B cell (primary cell): ENCODE data around the gene PUM2. TPM values are rescaled to one million over a fixed set of nuclear protein-coding genes. Genes with fewer than 3 reads are reported as not detected.

Source experiments
- ATAC-seq: fragments of 200-7000 bp; cut with Tn5 transposase; one replicate; pipeline ENCODE4 v1.10.0; 2021; ENCODE audit warnings: low read depth, mild to moderate bottlenecking, moderate number of reproducible peaks, moderate library complexity
- CTCF ChIA-PET: fragments of 350-600 bp; sonication (Branson Sonifier 250); formaldehyde crosslinking; loops from one replicate; lab custom pipeline; 2021; ENCODE audit warnings: antibody characterized with exemption, inconsistent platforms; lab: Charles Lee
- POLR2A ChIA-PET: fragments of 350-600 bp; sonication (Branson Sonifier 250); formaldehyde crosslinking; loops from one replicate; lab custom pipeline; 2021; ENCODE audit warnings: antibody characterized with exemption; lab: Charles Lee
- DNase-seq: peaks from one replicate; pipeline ENCODE4 v3.0.0; 2013
- H2AFZ ChIP-seq: 2 replicates; pipeline ENCODE4 v1.6.1; 2012; ENCODE audit warnings: mild to moderate bottlenecking, low read depth, low read length; ENCODE audit not compliant: insufficient read depth, poor library complexity, severe bottlenecking
- H3K27ac ChIP-seq, 2 donors: 1 replicate in 1 of 2; 2 replicates in 1 of 2; pipeline ENCODE4 v1.5.1; 2012 to 2013; ENCODE audit warnings: low read length in 2 of 2, mild to moderate bottlenecking in 2 of 2, moderate library complexity in 1 of 2
- H3K27me3 ChIP-seq, 4 experiments: fragments of 200-600 bp in 1 of 4; sonication (generic) in 1 of 4; replicated peaks in 1 of 4; 1 replicate in 2 of 4; 2 replicates in 2 of 4; pipeline versions ENCODE4 v1.6.1 to v1.7.0; 2013 to 2016; ENCODE audit warnings: low read length in 3 of 4, mild to moderate bottlenecking in 2 of 4, mixed read lengths in 1 of 4, moderate library complexity in 1 of 4; ENCODE audit not compliant: insufficient read depth in 4 of 4, control insufficient read depth in 3 of 4; ENCODE audit errors: control extremely low read depth in 1 of 4
- H3K36me3 ChIP-seq, 2 experiments: replicated peaks in 1 of 2; 1 replicate in 1 of 2; 2 replicates in 1 of 2; pipeline versions ENCODE4 v1.6.1 to v1.7.1; 2013; ENCODE audit warnings: low read length in 1 of 2; ENCODE audit not compliant: insufficient read depth in 2 of 2, control insufficient read depth in 1 of 2; ENCODE audit errors: control extremely low read depth in 1 of 2, extremely low read depth in 1 of 2
- H3K4me1 ChIP-seq, 2 donors: fragments of 200-600 bp in 1 of 2; sonication (generic) in 1 of 2; 1 replicate in 1 of 2; 2 replicates in 1 of 2; pipeline versions ENCODE4 v1.5.1 to v1.6.1; 2013 to 2017; ENCODE audit warnings: low read length in 2 of 2; ENCODE audit not compliant: control insufficient read depth in 2 of 2, insufficient read depth in 2 of 2
- H3K4me2 ChIP-seq: replicated peaks from 2 replicates; pipeline ENCODE3; 2012; ENCODE audit warnings: mild to moderate bottlenecking, low read depth, low read length; ENCODE audit not compliant: poor library complexity, severe bottlenecking
- H3K4me3 ChIP-seq, 5 experiments: fragments of 200-600 bp in 1 of 5; sonication (generic) in 1 of 5; 1 replicate in 3 of 5; 2 replicates in 2 of 5; pipeline versions ENCODE4 v1.5.1 to v1.7.0; 2011 to 2016; ENCODE audit warnings: low read length in 4 of 5, mild to moderate bottlenecking in 4 of 5, low read depth in 2 of 5, control low read depth in 1 of 5, moderate library complexity in 1 of 5; ENCODE audit not compliant: insufficient read depth in 1 of 5; ENCODE audit errors: control extremely low read depth in 1 of 5, extremely low read depth in 1 of 5
- H3K79me2 ChIP-seq: fragments of 200-600 bp; sonication (generic); one replicate; pipeline ENCODE4 v1.6.0; 2016; ENCODE audit warnings: low read length; ENCODE audit not compliant: control insufficient read depth, insufficient read depth
- H3K9ac ChIP-seq: fragments of 200-600 bp; sonication (generic); 2 replicates; pipeline ENCODE4 v1.6.1; 2017; ENCODE audit warnings: mild to moderate bottlenecking, low read length, moderate library complexity
- H3K9me3 ChIP-seq, 3 donors: one replicate each; pipeline versions ENCODE4 v1.6.1 to v1.7.1; 2013; ENCODE audit warnings: low read length in 2 of 3; ENCODE audit not compliant: control insufficient read depth in 2 of 3, insufficient read depth in 1 of 3; ENCODE audit errors: control extremely low read depth in 1 of 3
- H4K20me1 ChIP-seq: 2 replicates; pipeline ENCODE4 v1.6.0; 2012; ENCODE audit warnings: mild to moderate bottlenecking, low read length; ENCODE audit not compliant: insufficient read depth, control insufficient read depth, poor library complexity, severe bottlenecking
- H3K27ac Mint-ChIP-seq: one replicate; pipeline ENCODE4 v1.8.0; 2021; ENCODE audit warnings: mixed read lengths
- H3K27me3 Mint-ChIP-seq: one replicate; pipeline ENCODE4 v1.8.0; 2021; ENCODE audit warnings: mixed read lengths
- H3K4me1 Mint-ChIP-seq: one replicate; pipeline ENCODE4 v1.8.0; 2021; ENCODE audit warnings: mixed read lengths
- H3K4me3 Mint-ChIP-seq: one replicate; pipeline ENCODE4 v1.8.0; 2021; ENCODE audit warnings: mixed read lengths
- H3K9me3 Mint-ChIP-seq: one replicate; pipeline ENCODE4 v1.8.0; 2022; ENCODE audit warnings: mixed read lengths; ENCODE audit not compliant: insufficient read depth
- EZH2 ChIP-seq: IDR thresholded peaks from 2 replicates; pipeline ENCODE4 v1.6.1; 2012; ENCODE audit warnings: borderline replicate concordance, low read depth, mild to moderate bottlenecking, moderate library complexity, low read length; ENCODE audit not compliant: insufficient read depth, poor library complexity, severe bottlenecking
- WGBS: methylation state at CpG from one replicate; pipeline ENCODE4 v1.1.5; 2013; ENCODE audit warnings: missing lambda C conversion rate; ENCODE audit not compliant: insufficient coverage; 5-methylcytosine and 5-hydroxymethylcytosine counted together
- intact Hi-C: fragments of 100-400 bp; cut with micrococcal nuclease; formaldehyde crosslinking; loops from one replicate; pipeline ENCODE4 v1.10.0; 2022
- polyA plus RNA-seq: library from polyadenylated mRNA; depleted of rRNA; stranded (reverse); fragments of >200 nt; gene quantifications from 2 replicates; pipeline ENCODE4 v1.2.3, GENCODE V29; 2012
- total RNA-seq, 2 donors: library from RNA; stranded (reverse); fragments of 120-200 nt in 1 of 2; gene quantifications; 1 replicate in 1 of 2; 2 replicates in 1 of 2; pipeline versions ENCODE4 v1.2.3 to v1.2.4, GENCODE V29; 2013 to 2022
- TF ChIP-seq, protein P1 (sequence below): fragments of 200-600 bp; IDR thresholded peaks from one replicate; pipeline ENCODE4 v1.8.0; 2022; ENCODE audit warnings: antibody characterized with exemption, mild to moderate bottlenecking

PUM2 gene
- total and polyA plus RNA-seq, 2 donors (not counting 1 experiment from before 2014, with no cell fraction given): 21.1 to 151 TPM

DNA sequence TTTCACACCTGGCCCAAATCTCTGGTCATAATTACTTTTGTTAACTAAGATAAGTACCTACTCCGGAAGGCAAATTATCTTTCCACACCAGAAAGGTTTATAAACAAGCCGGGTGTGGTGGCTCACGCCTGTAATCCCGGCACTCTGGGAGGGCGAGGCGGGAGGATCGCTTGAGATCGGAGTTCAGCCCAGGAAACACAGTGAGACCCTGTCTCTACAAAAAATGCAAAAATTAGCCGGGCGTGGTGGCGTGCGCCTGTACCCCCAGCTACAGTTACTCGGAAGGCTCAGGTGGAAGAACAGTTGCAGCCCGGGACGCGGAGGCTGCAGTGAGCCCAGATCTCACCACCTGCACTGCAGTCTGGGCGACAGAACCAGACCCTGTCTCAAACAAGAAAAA lies 2.1 kb downstream of the PUM2 start:
- POLR2A ChIA-PET: no interaction called here
- H3K27me3 Mint-ChIP-seq: no peaks in the 10 kb centered on the region
- TF ChIP-seq, protein P1, sequence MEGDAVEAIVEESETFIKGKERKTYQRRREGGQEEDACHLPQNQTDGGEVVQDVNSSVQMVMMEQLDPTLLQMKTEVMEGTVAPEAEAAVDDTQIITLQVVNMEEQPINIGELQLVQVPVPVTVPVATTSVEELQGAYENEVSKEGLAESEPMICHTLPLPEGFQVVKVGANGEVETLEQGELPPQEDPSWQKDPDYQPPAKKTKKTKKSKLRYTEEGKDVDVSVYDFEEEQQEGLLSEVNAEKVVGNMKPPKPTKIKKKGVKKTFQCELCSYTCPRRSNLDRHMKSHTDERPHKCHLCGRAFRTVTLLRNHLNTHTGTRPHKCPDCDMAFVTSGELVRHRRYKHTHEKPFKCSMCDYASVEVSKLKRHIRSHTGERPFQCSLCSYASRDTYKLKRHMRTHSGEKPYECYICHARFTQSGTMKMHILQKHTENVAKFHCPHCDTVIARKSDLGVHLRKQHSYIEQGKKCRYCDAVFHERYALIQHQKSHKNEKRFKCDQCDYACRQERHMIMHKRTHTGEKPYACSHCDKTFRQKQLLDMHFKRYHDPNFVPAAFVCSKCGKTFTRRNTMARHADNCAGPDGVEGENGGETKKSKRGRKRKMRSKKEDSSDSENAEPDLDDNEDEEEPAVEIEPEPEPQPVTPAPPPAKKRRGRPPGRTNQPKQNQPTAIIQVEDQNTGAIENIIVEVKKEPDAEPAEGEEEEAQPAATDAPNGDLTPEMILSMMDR: no peak
- no peak for TF ChIP-seq EZH2
- no peak overlapping the region for H2AFZ ChIP-seq
- H3K9ac ChIP-seq: no peak overlapping the region
- no peaks in the 10 kb centered on the region for H3K9me3 ChIP-seq
- peaks cover 51% of the 10 kb centered on the region for H3K4me1 Mint-ChIP-seq
- no peak overlapping the region for H3K4me3 Mint-ChIP-seq
- 59% methylated on average over 14 of the region's 17 CpGs for WGBS
- peaks cover 74% of the 10 kb centered on the region for H3K79me2 ChIP-seq
- peak overlapping the region; percentile 27 for H3K27ac Mint-ChIP-seq
- H3K27me3 ChIP-seq: no peaks in the 10 kb centered on the region
- H3K9me3 Mint-ChIP-seq: no peaks in the 10 kb centered on the region
- intact Hi-C loops: no loop called here
- peaks cover 63% of the 10 kb centered on the region for H4K20me1 ChIP-seq
- peaks cover 42 to 45% of the 10 kb centered on the region in 2 donors for H3K4me1 ChIP-seq
- peaks cover 0 to 17% of the 10 kb centered on the region in 2 experiments for H3K36me3 ChIP-seq
- CTCF ChIA-PET: interaction anchor here (0.5 to 1.8 kb wide), 3 partner anchors 22 to 96 kb away, joined by 3 to 10 read pairs (median 3); no protein-coding TSS in a partner anchor
- H3K4me2 ChIP-seq: peak overlapping the region; percentile 81
- H3K4me3 ChIP-seq: peak overlapping the region in 1 of 5 experiments; percentile 22
- ATAC-seq: no peak
- peak overlapping the region in 1 of 2 donors; percentile 8 for H3K27ac ChIP-seq
- no peak for DNase-seq

DNA sequence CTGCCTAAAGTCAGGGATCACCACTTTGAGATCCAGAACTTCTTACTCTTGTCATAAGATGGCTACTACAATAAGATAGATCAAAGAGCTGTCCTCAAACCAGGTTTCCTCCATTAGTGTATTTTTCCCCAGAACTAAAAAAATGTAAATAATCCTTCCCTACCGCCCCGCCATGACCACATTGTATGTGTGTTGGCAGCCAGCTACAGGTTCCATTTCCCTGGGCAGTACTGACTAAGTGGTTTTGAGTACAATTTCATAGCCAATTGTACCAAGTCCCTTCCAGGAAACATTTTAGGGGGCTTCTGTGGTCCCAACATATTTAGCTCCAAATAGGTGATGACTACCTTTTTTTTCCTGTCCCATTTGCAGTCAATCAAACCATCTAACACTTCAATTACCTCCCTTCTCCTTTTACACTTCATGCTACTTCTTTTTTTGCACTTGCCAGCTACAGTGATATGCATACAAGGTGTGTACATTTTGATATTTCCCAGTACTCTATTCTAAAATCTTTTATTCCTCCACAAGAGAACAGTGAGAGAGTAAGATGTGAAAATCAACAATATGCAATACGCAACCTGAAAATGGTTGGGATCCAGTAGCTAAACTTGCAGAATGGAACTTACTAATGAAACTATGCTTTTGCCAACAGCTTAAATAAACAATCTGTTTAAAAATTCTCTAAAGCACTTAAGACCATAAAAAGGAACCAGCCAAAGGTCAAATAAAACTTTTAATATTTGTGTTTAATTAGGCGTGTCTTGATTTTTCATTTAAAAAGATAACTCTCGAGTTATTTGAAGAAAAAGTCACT lies 3.9 kb downstream of the PUM2 start:
- H3K9ac ChIP-seq: no peak overlapping the region
- H3K36me3 ChIP-seq: peaks cover 0 to 17% of the 10 kb centered on the region in 2 experiments
- no peak overlapping the region for H3K27ac ChIP-seq
- H2AFZ ChIP-seq: no peak overlapping the region
- no peaks in the 10 kb centered on the region for H3K9me3 Mint-ChIP-seq
- H4K20me1 ChIP-seq: peaks cover 76% of the 10 kb centered on the region
- DNase-seq (no peak), ATAC-seq (no peak)
- no peaks in the 10 kb centered on the region for H3K27me3 ChIP-seq
- POLR2A ChIA-PET: no interaction called here
- H3K79me2 ChIP-seq: peaks cover 87% of the 10 kb centered on the region
- H3K4me3 ChIP-seq: no peak overlapping the region
- H3K27ac Mint-ChIP-seq: no peak overlapping the region
- WGBS: 80% methylated on average over 1 of the region's 5 CpGs
- no peak for TF ChIP-seq EZH2
- TF ChIP-seq, protein P1: no peak
- no peaks in the 10 kb centered on the region for H3K9me3 ChIP-seq
- peaks cover 63% of the 10 kb centered on the region for H3K4me1 Mint-ChIP-seq
- peak overlapping the region; percentile 23 for H3K4me2 ChIP-seq
- intact Hi-C loops: no loop called here
- CTCF ChIA-PET: interaction anchor here (1.1 to 2.0 kb wide), 3 partner anchors 9 to 65 kb away, joined by 4 to 21 read pairs (median 4); no protein-coding TSS in a partner anchor
- no peaks in the 10 kb centered on the region for H3K27me3 Mint-ChIP-seq
- H3K4me3 Mint-ChIP-seq: peak overlapping the region; percentile 35
- H3K4me1 ChIP-seq: peaks cover 37 to 40% of the 10 kb centered on the region in 2 donors
